ENCODE data around the gene CDH4. TPM values are rescaled to one million over a fixed set of nuclear protein-coding genes. Genes with fewer than 3 reads are reported as not detected.

The CDH4 gene
- total and polyA plus RNA-seq, 2 of the 13 experiments (the other 11 are each of a cell fraction or from before 2014, with no cell fraction given) = not detected

GRCh38 chr20:61841966-61842365, 589.9 kb downstream of the CDH4 start:
- no TSS peak for BruUV-seq (replicated peaks)
- WGBS (ENCODE audit: low lambda C conversion rate) = 35% methylated on average over 8 of the region's 9 CpGs
- H3K27ac ChIP-seq (ENCODE audit: extremely low read length, insufficient read depth, low read length) = no peak overlapping the region
- no peak overlapping the region for H3K4me3 ChIP-seq (replicated peaks in 1 of 3; ENCODE audit: insufficient read depth in 1 of 3, low read depth in 2 of 3, low read length in 3 of 3)
- no peak overlapping the region for H3K9ac ChIP-seq (ENCODE audit: insufficient read depth, low read depth, low read length)
- POLR2A ChIA-PET = no interaction called here
- H2AFZ ChIP-seq (ENCODE audit: low read length) = no peak overlapping the region
- TF ChIP-seq CC2D1A (CRISPR knock-in tag; IDR thresholded peaks at IDR 0.05) (no peak), NFATC3 (CRISPR knock-in tag; IDR thresholded peaks at IDR 0.05) (no peak), PAWR (CRISPR knock-in tag; IDR thresholded peaks at IDR 0.05; ENCODE audit: borderline replicate concordance) (no peak), ZNF451 (CRISPR knock-in tag; IDR thresholded peaks at IDR 0.05) (no peak), KMT2B (CRISPR knock-in tag; IDR thresholded peaks at IDR 0.05) (no peak), IKZF5 (CRISPR knock-in tag; IDR thresholded peaks at IDR 0.05) (no peak), SMARCE1 (IDR thresholded peaks at IDR 0.05; ENCODE audit: borderline replicate concordance) (no peak), ZNF512B (CRISPR knock-in tag; IDR thresholded peaks at IDR 0.05; ENCODE audit: borderline replicate concordance) (no peak), ZNF230 (CRISPR knock-in tag; IDR thresholded peaks at IDR 0.05) (no peak), ZBTB25 (CRISPR knock-in tag; IDR thresholded peaks at IDR 0.05) (no peak), TSC22D2 (CRISPR knock-in tag; IDR thresholded peaks at IDR 0.05; ENCODE audit: borderline replicate concordance) (no peak), PHF21A (CRISPR knock-in tag; IDR thresholded peaks at IDR 0.05) (no peak), PBX2 (CRISPR knock-in tag; IDR thresholded peaks at IDR 0.05) (no peak), SATB2 (CRISPR knock-in tag; IDR thresholded peaks at IDR 0.05) (no peak), GMEB1 (CRISPR knock-in tag; IDR thresholded peaks at IDR 0.05; ENCODE audit: borderline replicate concordance) (no peak)
- ATAC-seq = no peak
- no peaks in the 10 kb centered on the region for H3K79me2 ChIP-seq (ENCODE audit: insufficient read depth, low read length)
- no peak for DNase-seq (ENCODE audit: low spot score)
- H3K36me3 ChIP-seq (replicated peaks in 1 of 2; ENCODE audit: control insufficient read depth in 1 of 2, insufficient read depth in 2 of 2, low read length in 2 of 2) = no peaks in the 10 kb centered on the region
- CTCF ChIA-PET (ENCODE audit: low intra/inter-chr PET ratio, low total read pairs) = no interaction called here
- in situ Hi-C loops (cut with HindIII; ENCODE audit: extremely low pct_ligation_motif_present, low pct_unique_long_range_greater_than_20kb) (no loop called here), intact Hi-C loops (cut with micrococcal nuclease; ENCODE audit: unreplicated experiment) (no loop called here)
- no peaks in the 10 kb centered on the region; the same call in 1 of the 2 replicates for H4K20me1 ChIP-seq (ENCODE audit: insufficient read depth, low read length)
- peaks cover 15 to 81% of the 10 kb centered on the region in 2 experiments; a peak in 4 of 5 replicates for H3K27me3 ChIP-seq (ENCODE audit: control insufficient read depth in 1 of 2, insufficient read depth in 2 of 2, low read length in 2 of 2)
- no peaks in the 10 kb centered on the region for H3K4me1 ChIP-seq (ENCODE audit: insufficient read depth, low read length)
- no peak overlapping the region for H3K4me2 ChIP-seq (ENCODE audit: low read depth, low read length)
- FAIRE-seq = no peak
- H3K9me3 ChIP-seq (ENCODE audit: low read length) = no peaks in the 10 kb centered on the region

Data from HepG2 (cell line).